CD4-positive, alpha-beta T cell treated with Interleukin-1 beta for 1 hour (primary cell): Measurements from ENCODE around the gene COX7C.
"Not testable (repeated sequence)": the region's sequence is repeated elsewhere in the genome, so short reads cannot be mapped to it uniquely, and the experiment has no call there.

ENCODE experiments used
- DNase-seq, 2 donors: peaks; one replicate each; pipeline ENCODE4 v3.0.0-alpha.2; 2020 to 2022

The COX7C gene

GRCh38 chr5:86617756-86618576 is at the start of gene COX7C:
TSS of gene COX7C (plus strand) at chr5:86617941. CDS start at chr5:86618056, 115 bp downstream.
- peak; percentile 94 to 95 for DNase-seq

- DNase-seq: not testable (repeated sequence)
Measured at GRCh38 chr5:86569522-86570426, 48.0 kb upstream of the COX7C start.

GRCh38 chr5:86570427-86571083 is 47.2 kb upstream of the COX7C start:
- no peak for DNase-seq

GRCh38 chr5:86571109-86571508 is 46.6 kb upstream of the COX7C start:
- DNase-seq: not testable (repeated sequence)

GRCh38 chr5:86572825-86573517 is 44.8 kb upstream of the COX7C start:
- no peak for DNase-seq

DNA sequence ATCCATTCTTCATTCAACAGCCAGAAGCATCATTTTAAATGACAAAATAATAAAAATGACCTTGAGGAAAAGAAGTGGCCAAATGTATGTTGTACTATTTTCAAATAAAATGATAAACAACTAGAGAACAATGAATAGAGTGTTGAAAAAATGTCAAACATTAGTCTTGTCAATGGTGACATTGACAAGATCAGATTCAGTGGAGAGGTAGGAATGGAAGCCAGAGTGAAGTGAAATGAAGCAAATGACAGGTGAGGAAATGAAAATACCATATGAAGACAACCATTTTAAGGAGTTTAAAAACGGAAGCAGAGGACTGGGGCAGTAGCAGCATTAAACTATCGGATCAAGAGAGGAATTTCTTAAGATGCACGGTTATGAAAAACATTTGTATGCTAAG is 38.2 kb upstream of the COX7C start:
- DNase-seq: no peak

- DNase-seq: no peak
Measured at GRCh38 chr5:86596476-86596875, 21.3 kb upstream of the COX7C start.

GRCh38 chr5:86605881-86606280 is 11.9 kb upstream of the COX7C start:
- no peak for DNase-seq

DNA sequence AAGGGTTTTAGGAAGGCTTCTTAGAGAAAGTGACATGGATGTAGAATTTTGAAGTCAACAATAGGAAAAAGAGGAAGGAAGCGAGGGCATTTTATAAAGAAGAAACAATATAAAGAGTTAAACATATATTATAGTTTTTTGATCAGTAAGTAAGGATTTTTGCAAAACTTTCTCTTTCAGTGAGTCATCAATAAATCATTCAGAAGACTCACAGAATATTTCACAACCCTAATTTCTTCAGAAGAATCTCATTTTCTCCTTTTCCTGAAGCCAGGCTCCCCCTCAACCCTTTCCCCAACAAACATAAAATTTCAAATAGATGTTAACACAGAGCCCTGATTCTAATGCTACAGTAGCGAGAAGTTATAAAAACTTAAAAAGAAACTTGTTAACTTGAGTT is 4.3 kb upstream of the COX7C start:
- no peak for DNase-seq

GRCh38 chr5:86617309-86617755 is 409 bp upstream of the COX7C start:
- DNase-seq: no peak

DNA sequence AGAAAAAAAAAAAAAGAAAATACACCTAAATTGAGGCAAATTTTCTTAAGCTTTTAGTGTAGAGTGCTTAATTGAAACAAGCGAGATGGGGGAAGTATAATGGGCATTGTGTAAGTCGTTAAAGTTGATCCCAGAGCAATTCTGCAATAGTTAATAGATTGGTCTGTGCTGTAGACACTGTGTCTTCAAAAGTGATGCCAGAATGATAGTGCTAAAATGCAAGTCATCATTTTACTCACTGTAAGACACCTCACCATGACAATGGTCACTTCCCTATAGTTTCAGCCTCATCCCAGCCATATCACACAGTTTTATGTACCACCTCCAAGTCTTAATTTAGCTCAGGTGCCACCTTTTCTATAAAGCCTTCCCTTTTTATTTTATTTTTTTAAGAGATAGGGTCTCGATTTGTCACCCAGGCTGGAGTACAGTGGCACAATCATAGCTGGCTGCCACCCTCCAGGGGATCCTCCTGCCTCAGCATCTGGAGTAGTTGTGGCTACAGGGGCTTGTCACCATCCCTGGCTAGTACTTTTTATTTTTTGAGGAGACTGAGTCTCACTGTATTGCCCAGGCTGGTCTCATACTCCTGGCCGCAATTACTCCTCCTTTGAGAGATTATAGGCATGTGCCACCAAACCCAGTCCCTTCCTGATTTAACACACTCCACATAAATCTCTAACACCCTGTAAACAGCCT is 6.2 kb downstream of the COX7C start:
- DNase-seq: no peak

GRCh38 chr5:86625148-86625547 is 7.4 kb downstream of the COX7C start:
- no peak for DNase-seq

- DNase-seq: no peak
Measured at GRCh38 chr5:86626149-86626548, 8.4 kb downstream of the COX7C start.

GRCh38 chr5:86631165-86631564 is 13.4 kb downstream of the COX7C start:
- DNase-seq: no peak

- DNase-seq: no peak
Measured at GRCh38 chr5:86640998-86641397, 23.3 kb downstream of the COX7C start.

DNA sequence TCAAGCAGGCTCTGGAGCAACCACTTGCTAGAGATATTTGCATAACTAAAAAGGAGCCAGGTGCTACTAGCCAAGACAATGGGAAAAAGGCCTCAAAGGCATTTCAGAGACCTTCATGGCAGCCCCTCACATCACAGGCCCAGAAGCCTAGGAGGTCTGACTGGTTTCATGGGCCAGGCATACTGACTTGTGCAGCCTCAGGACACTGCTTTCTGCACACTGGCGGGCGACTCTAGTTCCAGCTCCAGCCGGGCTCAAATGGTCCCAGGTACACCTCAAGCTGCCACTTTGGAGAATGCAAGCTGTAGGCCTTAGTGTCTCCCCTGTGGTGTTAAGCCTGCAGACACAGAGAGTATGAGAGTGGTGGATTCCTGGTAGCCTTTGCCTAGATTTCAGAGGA is 27.1 kb downstream of the COX7C start:
- DNase-seq: no peak

DNA sequence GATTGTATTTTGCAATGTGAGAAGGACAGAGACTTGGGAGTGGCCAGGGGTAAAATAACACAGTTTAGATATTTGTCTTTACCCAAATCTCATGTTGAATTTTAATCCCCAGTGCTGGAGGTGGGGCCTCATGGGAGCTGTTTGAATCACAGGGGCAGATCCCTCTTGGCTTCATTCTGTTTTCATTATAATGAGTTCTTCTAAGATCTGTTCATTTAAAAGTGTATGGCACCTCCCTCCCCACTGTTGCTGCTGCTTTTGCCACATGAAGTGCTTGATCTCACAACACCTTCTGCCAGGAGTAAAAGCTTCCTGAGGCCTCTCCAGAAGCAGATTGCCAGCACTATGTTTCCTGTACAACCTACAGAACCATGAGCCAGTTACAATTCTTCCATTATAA is 28.1 kb downstream of the COX7C start:
- DNase-seq: no peak

GRCh38 chr5:86646671-86647070 is 28.9 kb downstream of the COX7C start:
- DNase-seq: no peak

- no peak for DNase-seq
Measured at GRCh38 chr5:86649832-86650505, 32.2 kb downstream of the COX7C start.

GRCh38 chr5:86660771-86661170 is 43.0 kb downstream of the COX7C start:
- not testable (repeated sequence) for DNase-seq

GRCh38 chr5:86664173-86664572 is 46.4 kb downstream of the COX7C start:
- DNase-seq: no peak
